ENCODE measurements around the gene GADD45G.

- TF ChIP-seq CTCF (IDR thresholded peaks at IDR 0.05; ENCODE audit: low read depth, low read length, missing input control) (no peak), JUND (IDR thresholded peaks at IDR 0.05) (no peak)
These were observed 11.6 kb downstream of the GADD45G start for GRCh38 chr9:89616411-89616810.
